Gastrocnemius medialis (tissue), 4 donors: ENCODE data around the gene ATP13A1. TPM values are rescaled to one million over a fixed set of nuclear protein-coding genes. Genes with fewer than 3 reads are reported as not detected.

Experiments used
- ATAC-seq, 2 donors: fragments of 150-250 bp; one replicate each; pipeline ENCODE4 v1.9.1; 2016
- DNase-seq, 2 donors: peaks; one replicate each; pipeline ENCODE4 v3.0.0-alpha.2; 2019
- H3K27ac ChIP-seq, 4 donors: fragments of 200-600 bp; sonication (generic); 1 replicate in 1 of 4; 2 replicates in 3 of 4; pipeline ENCODE4 v1.5.1; 2016 to 2018; ENCODE audit warnings: mild to moderate bottlenecking in 2 of 4, moderate library complexity in 1 of 4
- H3K27me3 ChIP-seq, 3 donors: fragments of 200-600 bp; sonication (generic) in 2 of 3; 1 replicate in 1 of 3; 2 replicates in 2 of 3; pipeline versions ENCODE4 v1.5.1 to v1.6.0; 2016 to 2019; ENCODE audit warnings: mild to moderate bottlenecking in 1 of 3, moderate library complexity in 1 of 3
- H3K36me3 ChIP-seq, 2 donors: fragments of 200-600 bp; sonication (generic) in 1 of 2; one replicate each; pipeline ENCODE4 v1.5.1; 2017 to 2018
- H3K4me1 ChIP-seq, 2 donors: fragments of 200-600 bp; sonication (generic) in 1 of 2; one replicate each; pipeline ENCODE4 v1.5.1; 2016 to 2017; ENCODE audit warnings: mild to moderate bottlenecking in 2 of 2
- H3K4me3 ChIP-seq, 4 donors: fragments of 200-600 bp; sonication (generic) in 3 of 4; 1 replicate in 1 of 4; 2 replicates in 3 of 4; pipeline ENCODE4 v1.5.1; 2016 to 2019; ENCODE audit warnings: mild to moderate bottlenecking in 2 of 4
- H3K9me3 ChIP-seq, 3 donors: fragments of 200-600 bp; sonication (generic) in 2 of 3; 1 replicate in 1 of 3; 2 replicates in 2 of 3; pipeline ENCODE4 v1.5.1; 2016 to 2019
- POLR2A ChIP-seq, 2 donors: fragments of 450-650 bp; IDR thresholded peaks; one replicate each; pipeline ENCODE4 v1.6.1; 2017; ENCODE audit warnings: antibody characterized with exemption in 2 of 2, mild to moderate bottlenecking in 2 of 2, moderate library complexity in 2 of 2
- in situ Hi-C, 4 donors: fragments of 200-750 bp; cut with MboI; loops; one replicate each; pipeline versions ENCODE4 v1.15.0 to v1.8.0; 2017; ENCODE audit warnings: low sequenced_read_pairs in 4 of 4
- intact Hi-C: fragments of 100-400 bp; cut with DNase I; formaldehyde crosslinking; loops from one replicate; pipeline ENCODE4 v1.15.1; 2023; ENCODE audit warnings: low total_unique reads
- total RNA-seq, 4 donors: library from RNA; depleted of rRNA; stranded (reverse); fragments of >200 nt; gene quantifications; one replicate each; pipeline versions ENCODE4 v1.1.0 to v1.2.3, GENCODE V29; 2016
- TF ChIP-seq, protein P1 (sequence below), 5 experiments: fragments of 450-650 bp in 3 of 5; fragments of 200-600 bp in 2 of 5; sonication (generic) in 2 of 5; IDR thresholded peaks in 4 of 5; conservative IDR thresholded peaks in 1 of 5; 1 replicate in 4 of 5; 2 replicates in 1 of 5; pipeline ENCODE4 v1.5.1; 2016 to 2019; ENCODE audit warnings: antibody characterized with exemption in 5 of 5, mild to moderate bottlenecking in 3 of 5, moderate library complexity in 3 of 5

The ATP13A1 gene
- total RNA-seq, 4 donors from 2014 or later, result 51.8 to 111 (median 82.8) TPM

GRCh38 chr19:19654441-19654840 lies 9.0 kb downstream of the ATP13A1 start:
- ATAC-seq, result no peak
- no peak overlapping the region for H3K4me3 ChIP-seq
- no peaks in the 10 kb centered on the region for H3K4me1 ChIP-seq
- no peak for TF ChIP-seq POLR2A (IDR thresholded peaks at IDR 0.05)
- TF ChIP-seq, protein P1, sequence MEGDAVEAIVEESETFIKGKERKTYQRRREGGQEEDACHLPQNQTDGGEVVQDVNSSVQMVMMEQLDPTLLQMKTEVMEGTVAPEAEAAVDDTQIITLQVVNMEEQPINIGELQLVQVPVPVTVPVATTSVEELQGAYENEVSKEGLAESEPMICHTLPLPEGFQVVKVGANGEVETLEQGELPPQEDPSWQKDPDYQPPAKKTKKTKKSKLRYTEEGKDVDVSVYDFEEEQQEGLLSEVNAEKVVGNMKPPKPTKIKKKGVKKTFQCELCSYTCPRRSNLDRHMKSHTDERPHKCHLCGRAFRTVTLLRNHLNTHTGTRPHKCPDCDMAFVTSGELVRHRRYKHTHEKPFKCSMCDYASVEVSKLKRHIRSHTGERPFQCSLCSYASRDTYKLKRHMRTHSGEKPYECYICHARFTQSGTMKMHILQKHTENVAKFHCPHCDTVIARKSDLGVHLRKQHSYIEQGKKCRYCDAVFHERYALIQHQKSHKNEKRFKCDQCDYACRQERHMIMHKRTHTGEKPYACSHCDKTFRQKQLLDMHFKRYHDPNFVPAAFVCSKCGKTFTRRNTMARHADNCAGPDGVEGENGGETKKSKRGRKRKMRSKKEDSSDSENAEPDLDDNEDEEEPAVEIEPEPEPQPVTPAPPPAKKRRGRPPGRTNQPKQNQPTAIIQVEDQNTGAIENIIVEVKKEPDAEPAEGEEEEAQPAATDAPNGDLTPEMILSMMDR (IDR thresholded peaks at IDR 0.05 in 4 of 5, conservative IDR thresholded peaks at IDR 0.05 in 1 of 5), result no peak
- H3K27me3 ChIP-seq, result no peaks in the 10 kb centered on the region
- intact Hi-C loops (no loop called here), in situ Hi-C loops (loop anchor here in 1 of 4 donors (25.0 kb wide), 1 partner anchor 267 kb away; no protein-coding TSS in a partner anchor)
- H3K27ac ChIP-seq, result no peak overlapping the region
- no peaks in the 10 kb centered on the region for H3K9me3 ChIP-seq
- DNase-seq, result no peak
- peaks cover 5 to 100% of the 10 kb centered on the region in 2 donors for H3K36me3 ChIP-seq

- no peaks in the 10 kb centered on the region for H3K9me3 ChIP-seq
- no peaks in the 10 kb centered on the region for H3K4me1 ChIP-seq
- in situ Hi-C loops, result loop anchor here in 1 of 4 donors (25.0 kb wide), 1 partner anchor 266 kb away; no protein-coding TSS in a partner anchor
- no peak overlapping the region for H3K27ac ChIP-seq
- peaks cover 5 to 97% of the 10 kb centered on the region in 2 donors for H3K36me3 ChIP-seq
- ATAC-seq, result no peak
- DNase-seq, result no peak
- TF ChIP-seq POLR2A (IDR thresholded peaks at IDR 0.05), result no peak
- TF ChIP-seq, protein P1 (IDR thresholded peaks at IDR 0.05 in 4 of 5, conservative IDR thresholded peaks at IDR 0.05 in 1 of 5), result no peak
- intact Hi-C loops, result no loop called here
- H3K4me3 ChIP-seq, result no peak overlapping the region
- no peaks in the 10 kb centered on the region for H3K27me3 ChIP-seq
Measured at GRCh38 chr19:19653597-19654147, 9.8 kb downstream of the ATP13A1 start.

GRCh38 chr19:19652482-19653295 lies 10.8 kb downstream of the ATP13A1 start:
- ATAC-seq (no peak), DNase-seq (no peak)
- in situ Hi-C loops, result loop anchor here in 1 of 4 donors (25.0 kb wide), 1 partner anchor 265 kb away; no protein-coding TSS in a partner anchor
- Histone ChIP-seq H3K4me3 (no peak overlapping the region), H3K4me1 (no peaks in the 10 kb centered on the region), H3K36me3 (peaks cover 5 to 94% of the 10 kb centered on the region in 2 donors), H3K9me3 (no peaks in the 10 kb centered on the region), H3K27me3 (no peaks in the 10 kb centered on the region), H3K27ac (no peak overlapping the region)
- intact Hi-C loops, result no loop called here
- no peak for TF ChIP-seq POLR2A (IDR thresholded peaks at IDR 0.05)
- TF ChIP-seq, protein P1 (IDR thresholded peaks at IDR 0.05 in 4 of 5, conservative IDR thresholded peaks at IDR 0.05 in 1 of 5), result no peak

DNA sequence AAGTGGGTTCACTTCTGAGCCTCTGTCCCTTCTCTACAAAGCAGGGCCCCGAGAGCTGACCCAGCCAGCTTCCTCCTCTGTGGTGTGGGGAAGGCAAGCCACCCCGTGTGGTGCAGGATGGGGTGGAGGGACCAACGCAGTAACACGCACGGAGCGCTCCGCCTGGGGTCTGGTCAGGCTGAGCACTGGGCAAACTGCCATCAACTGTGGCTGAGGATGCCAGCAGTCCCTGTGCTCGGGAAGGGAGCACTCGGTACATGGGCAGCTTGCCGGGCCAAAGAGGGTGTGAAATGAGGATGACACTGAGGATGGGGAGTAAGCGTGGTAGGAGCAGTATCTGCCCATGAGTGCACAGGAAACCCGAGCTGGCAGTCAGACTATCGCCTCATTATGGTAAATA lies 12.4 kb downstream of the ATP13A1 start:
- H3K4me1 ChIP-seq, result no peaks in the 10 kb centered on the region
- intact Hi-C loops (no loop called here), in situ Hi-C loops (loop anchor here in 1 of 4 donors (25.0 kb wide), 1 partner anchor 264 kb away; no protein-coding TSS in a partner anchor)
- H3K9me3 ChIP-seq, result no peaks in the 10 kb centered on the region
- H3K27ac ChIP-seq, result no peak overlapping the region
- no peak for DNase-seq
- peaks cover 5 to 92% of the 10 kb centered on the region in 2 donors for H3K36me3 ChIP-seq
- no peak for ATAC-seq
- H3K27me3 ChIP-seq, result no peaks in the 10 kb centered on the region
- no peak overlapping the region for H3K4me3 ChIP-seq
- TF ChIP-seq, protein P1 (IDR thresholded peaks at IDR 0.05 in 4 of 5, conservative IDR thresholded peaks at IDR 0.05 in 1 of 5), result no peak
- no peak for TF ChIP-seq POLR2A (IDR thresholded peaks at IDR 0.05)
